NCI-H526 treated with DMSO at 0.1 percent for 48 hours (cell line): ENCODE measurements around the gene SFTPA2.
"Not testable (repeated sequence)": the region's sequence is repeated elsewhere in the genome, so short reads cannot be mapped to it uniquely, and the experiment has no call there.

Experiments used
- DNase-seq: peaks from one replicate; lab custom pipeline; 2025; lab: John Stamatoyannopoulos, UW

The SFTPA2 gene

GRCh38 chr10:79560160-79560709 is at the start of gene SFTPA2:
Gene SFTPA2 (minus strand): TSS chr10:79560407. CDS start chr10:79559483, 924 bp downstream.
- no peak for DNase-seq

- peak; percentile 1 for DNase-seq
Measured at GRCh38 chr10:79608505-79609375, 48.5 kb upstream of the SFTPA2 start.

DNA sequence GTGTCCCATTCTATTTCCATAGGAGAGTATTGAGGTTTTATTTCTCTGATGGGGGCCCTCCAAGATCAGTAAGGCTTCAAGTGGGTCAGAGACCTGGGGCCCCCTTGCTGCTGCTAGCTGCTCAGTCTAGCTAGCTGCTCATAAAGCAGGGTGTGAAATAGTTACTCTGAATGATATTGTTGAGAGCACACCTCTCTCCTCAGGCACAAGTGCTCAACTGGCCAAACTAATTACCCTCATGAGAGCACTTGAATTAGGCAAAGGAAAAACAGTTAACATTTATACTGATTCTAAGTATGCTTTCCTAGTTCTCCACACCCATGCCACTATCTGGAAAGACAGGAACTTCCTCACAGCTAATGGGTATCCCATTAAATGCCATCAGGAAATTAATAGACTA is 45.1 kb upstream of the SFTPA2 start:
- DNase-seq: no peak

DNA sequence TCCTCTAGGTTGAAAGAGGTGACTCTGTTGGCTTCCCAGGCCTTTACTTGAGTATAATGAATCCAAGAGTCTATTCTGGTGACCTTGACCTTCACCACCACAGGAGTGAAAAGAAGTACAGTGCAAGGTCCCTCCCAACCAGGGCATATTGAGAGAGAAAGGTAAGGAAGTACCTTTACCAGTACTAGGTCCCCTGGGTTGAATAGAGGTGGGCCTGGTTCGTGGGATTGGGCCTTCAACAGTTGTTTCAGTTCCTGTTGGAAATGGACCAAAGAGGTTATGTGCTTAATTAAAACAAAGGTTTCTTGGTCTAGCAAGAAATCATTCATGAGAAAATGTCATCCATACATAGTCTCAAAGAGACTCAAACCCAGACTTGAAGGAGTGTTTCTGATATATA is 44.1 kb upstream of the SFTPA2 start:
- no peak for DNase-seq

DNA sequence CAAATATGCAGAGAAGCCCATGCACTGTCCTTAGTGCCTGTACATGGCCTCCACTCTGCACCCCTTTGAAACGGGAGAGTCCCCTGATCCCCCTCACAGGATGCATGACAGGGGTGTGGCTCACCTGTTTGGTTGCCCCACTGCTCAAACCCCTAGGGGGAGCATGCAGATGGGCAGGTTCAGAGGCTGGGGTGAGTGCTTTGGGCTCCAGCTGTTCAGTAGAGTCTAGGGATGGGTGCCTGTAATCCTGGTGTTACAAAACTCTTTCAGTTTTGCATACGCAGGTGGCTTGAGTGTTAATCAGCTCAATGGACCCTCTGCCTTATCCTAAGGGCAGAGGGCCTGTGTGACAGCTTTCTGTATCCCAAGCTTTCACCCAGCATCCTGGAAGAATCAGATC is 42.7 kb upstream of the SFTPA2 start:
- DNase-seq: peak; percentile 1

DNA sequence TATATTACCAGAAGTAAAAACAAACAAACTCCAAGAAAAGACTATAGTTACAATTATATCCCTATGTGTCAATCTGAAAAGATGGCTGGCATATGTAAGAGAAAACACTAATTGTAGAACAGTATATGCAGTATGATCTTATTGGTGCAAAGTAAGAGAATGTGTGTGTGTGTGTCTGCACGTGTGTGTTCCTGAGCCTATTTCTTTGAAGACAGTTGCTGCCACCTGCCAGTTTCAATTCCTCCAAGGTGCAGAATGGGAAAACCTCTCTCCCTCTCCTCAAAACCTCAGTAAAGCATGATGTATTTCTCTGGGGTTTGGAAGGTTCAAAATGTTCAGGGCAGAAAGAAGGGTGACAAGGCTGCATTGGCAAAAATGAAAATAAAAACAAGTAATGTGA is 41.7 kb upstream of the SFTPA2 start:
- DNase-seq: no peak

DNA sequence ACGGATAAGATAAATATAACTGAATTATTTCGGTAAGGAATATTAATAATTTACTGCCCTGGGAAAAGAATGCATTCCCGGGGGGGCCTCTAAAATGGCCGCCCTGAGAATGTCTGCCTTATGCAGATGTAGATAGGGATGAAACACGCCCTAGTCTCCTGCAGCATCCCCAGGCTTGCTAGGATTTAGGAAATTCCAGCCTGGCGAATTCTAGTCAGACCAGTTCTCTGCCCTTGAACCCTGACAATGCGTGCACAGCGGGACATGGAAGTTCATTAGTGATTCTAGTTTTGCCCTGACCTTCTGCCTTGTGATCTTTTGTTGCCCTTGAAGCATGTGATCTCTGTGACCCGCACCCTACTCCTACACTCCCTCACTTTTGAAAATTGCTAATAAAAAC is 39.4 kb upstream of the SFTPA2 start:
- not testable (repeated sequence) for DNase-seq

DNA sequence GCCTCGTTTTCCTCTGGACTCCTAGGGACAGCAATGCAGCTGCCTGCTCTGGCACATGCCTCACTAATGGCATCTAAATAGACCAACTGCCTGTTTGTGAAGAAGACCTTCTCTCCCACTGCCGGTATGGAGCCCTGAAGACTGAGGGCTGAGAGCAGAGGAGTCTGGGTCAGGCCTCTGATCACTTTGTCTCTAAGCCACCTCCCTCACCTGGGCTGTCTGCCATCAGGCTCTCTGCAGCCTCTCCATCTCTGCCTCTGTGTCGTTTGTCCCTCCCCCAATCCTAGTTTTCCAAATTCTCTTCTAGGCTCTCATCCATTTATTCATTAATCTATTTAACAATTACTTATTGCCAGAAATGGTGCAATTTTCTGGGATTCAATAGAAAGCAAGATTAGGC is 35.3 kb upstream of the SFTPA2 start:
- no peak for DNase-seq

- not testable (repeated sequence) for DNase-seq
Measured at GRCh38 chr10:79594565-79594964, 34.4 kb upstream of the SFTPA2 start.

- DNase-seq: no peak
Measured at GRCh38 chr10:79593377-79593776, 33.2 kb upstream of the SFTPA2 start.

- DNase-seq: no peak
Measured at GRCh38 chr10:79588800-79589199, 28.6 kb upstream of the SFTPA2 start.

DNA sequence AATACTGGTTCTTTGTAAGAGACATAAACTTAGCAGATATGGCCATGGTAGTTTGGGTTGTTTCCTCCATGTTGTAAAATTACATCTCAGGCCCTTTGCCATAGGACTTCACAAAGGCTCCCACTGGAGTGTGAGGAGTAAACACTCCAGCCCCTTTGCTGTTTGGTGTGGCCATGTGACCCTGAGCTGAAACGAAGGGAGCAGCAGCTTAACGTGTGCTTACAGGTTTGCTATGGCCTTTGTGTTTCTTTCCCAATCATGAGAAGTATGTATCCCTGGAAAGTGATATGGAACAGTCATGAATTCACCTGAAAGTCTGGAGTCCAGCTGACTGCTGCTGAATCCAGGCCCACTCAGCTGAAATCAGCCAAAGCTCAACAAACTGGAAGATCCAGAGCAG is 26.7 kb upstream of the SFTPA2 start:
- no peak for DNase-seq

GRCh38 chr10:79585870-79586527 is 25.8 kb upstream of the SFTPA2 start:
- no peak for DNase-seq

DNA sequence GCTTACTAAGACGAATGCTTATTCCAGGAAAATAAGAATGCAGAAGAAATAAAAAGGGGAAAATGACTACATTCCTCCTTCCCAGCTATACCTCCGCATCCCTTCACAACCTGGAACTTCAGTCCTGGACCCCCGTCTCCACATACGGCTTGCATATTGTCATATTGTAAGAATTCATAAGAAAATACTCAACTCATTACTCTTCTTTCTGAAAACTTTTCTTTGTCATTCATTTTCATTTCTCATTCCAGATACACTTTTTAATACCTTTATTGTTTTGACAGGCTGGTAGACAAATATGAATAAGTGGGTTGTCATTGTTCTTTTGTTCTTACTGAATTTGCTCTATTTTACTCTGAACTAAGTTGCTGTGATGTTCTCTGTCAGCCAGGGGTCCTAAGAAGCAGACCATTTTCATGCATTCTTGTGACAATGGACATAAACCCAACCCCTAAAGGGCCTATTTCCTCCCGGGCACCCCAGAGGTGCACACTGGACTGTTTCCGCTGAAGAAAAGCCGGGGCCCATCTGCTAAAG is 23.3 kb upstream of the SFTPA2 start:
- DNase-seq: no peak

DNA sequence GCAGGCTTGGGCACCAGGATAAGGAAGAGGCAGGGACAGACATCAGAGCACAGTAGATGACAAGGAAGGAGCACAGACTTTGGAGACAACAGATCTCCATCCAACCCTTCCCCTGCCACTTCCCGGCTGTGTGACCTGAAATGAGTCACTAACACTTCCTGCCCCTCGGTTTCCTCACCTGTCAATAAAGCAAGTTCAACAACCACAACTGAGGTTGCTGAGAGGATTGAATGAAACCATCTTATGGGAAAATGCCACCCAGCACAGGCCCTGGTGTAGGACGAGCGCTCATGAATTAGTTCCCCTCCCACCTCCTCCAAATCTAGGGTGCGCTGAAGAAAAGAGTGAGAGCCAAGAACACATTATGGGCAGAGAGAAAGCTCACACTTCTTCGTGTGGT is 22.7 kb upstream of the SFTPA2 start:
- not testable (repeated sequence) for DNase-seq

GRCh38 chr10:79582096-79582495 is 21.9 kb upstream of the SFTPA2 start:
- DNase-seq: no peak

- DNase-seq: no peak
Measured at GRCh38 chr10:79581044-79581443, 20.8 kb upstream of the SFTPA2 start.

- DNase-seq: no peak
Measured at GRCh38 chr10:79579361-79579760, 19.2 kb upstream of the SFTPA2 start.

GRCh38 chr10:79570624-79571023 is 10.4 kb upstream of the SFTPA2 start:
- not testable (repeated sequence) for DNase-seq

GRCh38 chr10:79563426-79563825 is 3.2 kb upstream of the SFTPA2 start:
- no peak for DNase-seq

DNA sequence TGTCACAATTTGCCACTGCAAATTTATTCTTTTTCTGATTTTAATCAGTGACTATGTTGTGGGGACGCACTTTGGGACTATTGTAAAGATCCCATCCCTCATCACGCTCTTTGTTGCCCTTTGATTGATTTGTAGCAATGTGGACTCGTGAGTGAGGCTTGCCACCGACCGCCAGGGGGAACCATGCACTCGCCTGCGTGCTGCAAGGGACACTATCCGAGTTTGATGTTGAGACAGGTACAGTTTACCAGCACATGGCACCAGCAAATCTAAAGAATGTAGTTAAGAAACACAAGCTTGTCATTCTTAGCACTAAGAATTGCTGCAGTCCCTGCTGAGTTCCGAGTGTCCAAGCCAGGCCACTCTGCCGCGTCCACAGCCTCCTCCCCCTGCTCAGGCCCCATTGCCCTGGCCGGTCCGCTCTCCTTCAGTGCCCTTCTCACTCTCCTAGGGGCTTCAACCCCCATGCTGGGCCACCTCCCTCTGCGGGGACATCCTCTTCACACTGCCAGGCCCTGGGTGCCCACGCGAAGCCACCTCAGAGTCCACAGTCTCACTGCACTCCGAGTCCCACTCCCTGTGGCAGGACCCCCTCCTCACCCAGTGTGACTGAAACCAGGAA is 2.0 kb upstream of the SFTPA2 start:
- DNase-seq: peak; percentile 47

- DNase-seq: no peak
Measured at GRCh38 chr10:79561257-79561656, 1.1 kb upstream of the SFTPA2 start.
